Measurements from ENCODE around the gene PRKCD.

The PRKCD gene

DNA sequence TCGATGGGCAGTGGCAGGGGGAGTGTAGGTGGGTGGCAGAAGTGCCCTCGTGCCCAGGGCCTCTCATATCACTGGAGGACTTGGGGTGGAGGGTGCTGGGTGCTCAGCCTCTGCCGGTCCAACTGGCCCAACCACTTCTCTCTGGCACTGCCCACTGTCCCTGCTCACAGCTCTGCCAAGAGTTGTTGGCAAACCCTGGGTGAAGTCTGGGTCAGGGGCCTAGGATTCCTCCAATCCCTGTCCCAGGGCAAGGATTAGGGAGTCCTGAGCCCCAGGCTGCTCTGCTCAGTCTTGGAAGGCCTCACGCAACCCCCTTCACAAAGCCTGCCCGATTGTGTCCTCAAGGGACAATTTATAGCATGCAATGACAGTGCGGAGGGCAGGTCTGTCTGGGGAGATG is 5.2 kb upstream of the PRKCD start:
- no peak for DNase-seq (ENCODE audit: low spot score)

DNA sequence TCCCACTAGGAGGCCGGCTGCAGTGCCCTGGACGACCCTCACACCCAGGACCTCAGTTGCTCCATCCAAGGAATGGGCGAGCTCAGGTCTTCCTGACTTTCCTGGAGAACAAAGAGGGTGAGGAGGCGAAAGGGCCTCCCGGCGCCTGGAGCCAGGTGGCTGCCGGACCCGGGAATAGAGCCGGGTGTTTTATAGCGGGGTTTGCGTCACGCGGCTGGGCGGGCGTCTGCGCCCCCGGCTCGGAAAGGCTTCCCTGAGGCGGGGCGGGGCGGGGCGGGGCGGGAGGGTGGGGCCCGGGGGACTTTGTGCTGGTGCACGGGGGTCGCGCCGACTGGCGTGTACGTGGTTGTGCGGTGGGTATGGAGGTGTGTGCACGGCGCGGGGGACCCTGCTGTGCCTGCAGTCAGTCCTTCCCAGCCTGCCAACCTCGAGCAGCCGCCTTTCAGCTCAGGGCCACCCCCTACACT is 4.6 kb upstream of the PRKCD start:
- DNase-seq (ENCODE audit: low spot score) = no peak

DNA sequence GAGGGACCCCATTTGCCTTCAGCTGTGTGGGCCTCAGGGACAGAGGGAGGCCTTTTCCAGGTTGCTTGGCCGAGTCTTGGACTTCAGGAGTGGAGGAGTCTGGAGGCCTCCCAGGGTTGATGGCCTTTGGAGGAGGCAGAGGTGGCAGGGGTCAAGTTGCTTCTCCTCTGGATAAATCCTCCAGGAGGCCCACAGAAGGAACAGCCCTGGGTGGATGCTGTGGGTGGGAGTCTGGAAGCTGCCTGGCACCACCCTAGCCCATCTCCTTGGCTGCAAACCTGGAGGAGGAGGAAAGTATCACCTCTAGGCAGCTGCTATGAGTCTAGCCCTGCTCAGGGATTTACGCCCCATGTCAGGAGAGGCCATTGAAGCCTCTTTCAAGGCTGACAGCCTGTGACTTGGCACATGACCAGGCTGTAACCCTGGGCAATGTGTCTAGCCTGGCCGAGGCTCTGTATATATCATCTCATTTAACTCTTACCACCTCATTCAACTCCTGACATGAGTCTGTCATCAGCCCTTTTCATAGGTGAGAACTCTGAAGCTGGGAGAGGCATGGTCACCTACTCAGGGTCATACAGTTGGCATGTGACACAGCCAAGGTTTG is 2.9 kb upstream of the PRKCD start:
- DNase-seq (ENCODE audit: low spot score) = no peak

DNA sequence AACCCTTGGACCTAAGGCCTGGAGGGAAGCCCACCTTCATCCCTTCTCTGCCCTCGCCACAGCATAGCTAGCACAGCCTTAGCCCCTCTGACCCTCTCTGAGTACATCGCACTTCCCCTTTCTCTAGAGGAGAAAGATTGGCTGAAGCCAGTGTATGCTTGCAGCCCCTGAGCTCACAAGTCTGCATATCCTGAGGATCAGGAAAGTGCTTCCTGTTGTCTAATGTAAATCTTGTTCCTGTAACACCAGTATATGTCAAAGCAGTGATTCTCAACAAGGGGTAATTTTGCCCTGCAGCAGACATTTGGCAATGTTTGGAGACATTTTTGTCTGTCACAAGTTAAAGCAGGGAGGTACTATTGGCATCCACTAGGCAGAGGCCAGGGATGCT is 2.2 kb upstream of the PRKCD start:
- no peak for DNase-seq (ENCODE audit: low spot score)

DNA sequence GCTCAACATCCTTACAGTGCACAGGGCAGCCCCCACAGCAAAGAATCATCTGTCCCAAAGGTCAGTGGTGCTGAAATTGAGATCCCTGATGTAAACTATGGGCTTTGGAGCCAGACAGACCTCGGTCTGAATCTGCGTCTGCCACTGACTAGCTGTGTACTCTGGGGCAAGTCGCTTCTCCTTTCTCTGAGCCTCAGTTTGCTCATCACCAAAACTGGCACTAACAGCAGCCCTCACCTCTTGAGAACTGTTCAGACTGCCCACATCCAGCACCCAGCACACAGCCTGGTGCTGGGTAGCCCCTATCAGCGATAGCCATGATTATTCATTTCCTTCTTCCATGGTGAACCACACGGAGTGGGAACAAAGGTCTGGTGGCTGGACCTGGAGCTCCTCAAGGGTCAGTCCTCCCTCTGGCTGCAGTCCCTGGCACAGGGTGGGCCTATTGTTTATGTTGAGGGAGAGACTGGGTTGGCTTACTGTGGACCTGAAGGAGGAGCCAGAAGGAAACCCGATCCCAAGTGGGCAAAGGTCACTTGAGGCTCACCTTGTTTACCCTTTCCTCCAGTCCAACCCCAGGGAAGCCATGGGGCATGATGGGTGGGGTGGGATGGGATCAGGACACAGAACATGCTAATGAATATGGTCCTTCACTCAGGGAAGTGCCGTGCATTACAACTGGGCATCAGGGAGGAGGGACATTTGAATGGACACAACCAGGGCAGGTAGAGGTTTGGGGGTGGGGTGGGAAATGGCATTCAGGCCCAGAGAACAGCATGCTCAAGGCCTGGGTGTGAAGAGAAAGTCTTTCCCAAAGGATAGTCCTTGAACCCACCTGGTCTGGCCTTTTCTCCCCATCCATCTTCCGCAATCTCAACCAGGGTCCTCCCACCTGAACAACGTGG is 1.6 kb upstream of the PRKCD start:
- no peak for DNase-seq (ENCODE audit: low spot score)

DNA sequence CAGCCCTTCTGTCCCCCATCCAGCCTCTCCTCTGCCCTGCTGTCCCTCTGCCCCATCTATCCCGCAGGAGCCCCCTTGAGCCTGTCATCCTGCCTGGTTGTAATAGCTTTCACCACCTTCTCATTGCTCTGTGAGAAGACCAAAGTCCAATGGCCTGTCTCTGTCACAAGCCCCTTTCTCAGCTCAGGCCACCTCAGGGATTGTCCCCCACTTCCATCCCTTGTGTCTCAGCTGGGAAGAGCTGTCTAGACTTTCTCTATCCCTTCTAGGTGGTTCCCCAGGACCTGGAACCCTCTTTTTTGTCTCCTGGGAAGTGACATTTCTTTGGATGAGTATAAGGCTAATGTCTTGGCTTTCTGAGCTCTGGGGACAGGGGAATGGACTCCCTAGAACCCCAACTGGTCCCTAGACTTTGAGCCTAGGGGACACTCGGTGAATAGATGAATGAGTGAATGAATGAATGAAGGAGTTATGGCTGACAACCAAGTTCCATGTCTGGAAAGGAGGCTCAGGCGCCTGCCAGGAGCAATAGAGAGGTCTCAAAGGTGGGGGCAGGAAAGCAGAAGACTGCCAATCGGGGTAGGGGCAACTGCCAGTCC is 849 bp upstream of the PRKCD start:
- no peak for DNase-seq (ENCODE audit: low spot score)

DNA sequence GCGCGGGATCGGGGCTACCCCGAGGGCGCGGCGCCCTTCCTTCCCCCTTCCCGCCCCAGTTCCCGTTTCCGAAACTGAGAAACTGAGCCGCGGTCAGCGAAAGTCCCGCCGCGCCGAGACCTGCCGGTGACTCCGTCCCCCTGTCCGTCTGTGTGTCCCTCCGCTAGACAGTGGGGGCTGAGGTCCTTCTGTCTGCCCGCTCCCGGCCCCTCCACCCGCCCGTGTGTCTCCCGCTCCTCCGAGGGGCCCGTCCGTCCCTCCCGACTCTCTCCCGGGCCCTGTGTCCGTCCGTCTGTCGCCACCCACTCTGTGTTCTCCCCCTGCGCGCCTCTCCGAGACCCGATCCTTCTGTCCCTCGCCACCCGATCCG is 426 bp downstream of the PRKCD start:
- no peak for DNase-seq (ENCODE audit: low spot score)

DNA sequence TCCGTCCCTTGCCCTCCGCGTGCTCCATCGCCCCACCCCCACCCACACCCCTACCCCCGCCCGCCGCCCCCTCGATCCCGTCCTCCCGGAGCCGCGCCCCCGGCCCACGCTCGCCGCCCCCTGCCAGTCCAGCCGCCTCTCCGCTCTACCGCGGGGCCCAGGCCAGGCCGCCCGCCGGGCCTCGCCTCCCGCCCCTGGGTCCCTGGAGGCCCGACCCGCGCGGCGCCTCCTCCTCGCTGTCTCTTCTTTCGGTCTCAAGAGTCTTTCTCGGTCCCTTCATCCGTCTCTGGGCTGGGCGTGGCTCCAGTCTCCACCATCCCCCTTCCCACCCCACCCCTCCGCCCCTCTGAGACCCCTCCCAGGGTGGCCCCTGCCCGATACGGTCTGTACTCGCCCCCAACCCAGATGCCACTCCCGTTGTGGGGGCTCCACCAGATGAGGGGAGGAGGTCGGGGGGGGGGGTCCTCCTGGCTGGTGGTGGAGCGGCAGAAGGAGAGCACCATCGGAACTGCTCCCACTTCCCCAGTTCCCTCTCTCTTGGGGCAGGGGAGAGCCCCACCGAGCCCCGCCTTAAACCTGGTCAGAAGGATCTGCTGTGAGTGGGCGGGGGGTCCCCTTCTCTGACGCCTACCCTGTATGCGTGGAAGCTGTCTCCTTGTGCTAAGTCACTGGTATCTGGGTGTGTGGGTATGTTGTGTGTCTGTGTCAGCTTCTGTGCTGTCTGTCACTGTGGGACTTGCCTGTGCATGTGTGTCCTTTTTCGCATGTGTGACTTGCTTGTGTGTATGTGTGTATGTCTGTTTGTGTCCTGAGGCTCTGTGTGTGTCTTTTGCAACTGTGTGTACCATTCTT is 1.0 kb downstream of the PRKCD start:
- peak; percentile 40 for DNase-seq (ENCODE audit: low spot score)

DNA sequence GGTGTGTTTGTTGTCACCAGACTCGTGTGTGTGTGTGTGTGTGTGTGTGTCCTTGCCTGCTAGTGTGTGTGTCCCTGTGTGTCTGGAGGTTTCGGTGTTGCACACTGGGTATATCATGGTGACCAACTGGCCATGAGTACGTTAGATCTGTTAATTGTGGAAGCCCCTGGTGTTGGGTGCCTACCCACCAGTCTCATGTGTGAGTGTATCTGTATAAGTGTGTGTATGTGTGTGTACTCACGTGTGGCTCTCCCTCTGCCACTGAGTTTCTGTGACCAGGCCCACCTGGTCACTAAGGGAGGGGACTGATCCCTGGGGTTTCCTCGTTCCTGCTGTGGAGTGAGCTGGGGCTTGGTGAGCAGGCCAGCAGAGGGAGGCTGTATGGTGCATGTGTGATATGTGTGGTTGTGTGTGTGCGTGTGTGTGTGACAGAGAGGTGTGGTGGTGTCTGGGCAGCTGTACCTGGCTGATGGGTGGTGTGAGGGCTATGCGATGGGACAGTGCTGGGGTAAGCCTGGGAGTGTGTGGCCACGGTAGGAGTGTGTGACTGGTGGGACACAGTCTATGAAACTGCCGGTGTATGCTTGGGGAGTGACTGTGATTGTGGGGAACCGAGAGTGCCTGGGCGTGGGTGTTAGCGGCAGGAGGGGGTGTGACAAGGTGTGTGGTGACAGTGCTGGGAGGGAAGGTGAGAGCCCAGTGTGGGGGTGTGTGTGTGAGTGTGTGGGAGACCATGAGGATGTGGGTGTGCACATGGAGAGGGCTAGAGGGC is 1.8 kb downstream of the PRKCD start:
- DNase-seq (ENCODE audit: low spot score) = peak; percentile 66

DNA sequence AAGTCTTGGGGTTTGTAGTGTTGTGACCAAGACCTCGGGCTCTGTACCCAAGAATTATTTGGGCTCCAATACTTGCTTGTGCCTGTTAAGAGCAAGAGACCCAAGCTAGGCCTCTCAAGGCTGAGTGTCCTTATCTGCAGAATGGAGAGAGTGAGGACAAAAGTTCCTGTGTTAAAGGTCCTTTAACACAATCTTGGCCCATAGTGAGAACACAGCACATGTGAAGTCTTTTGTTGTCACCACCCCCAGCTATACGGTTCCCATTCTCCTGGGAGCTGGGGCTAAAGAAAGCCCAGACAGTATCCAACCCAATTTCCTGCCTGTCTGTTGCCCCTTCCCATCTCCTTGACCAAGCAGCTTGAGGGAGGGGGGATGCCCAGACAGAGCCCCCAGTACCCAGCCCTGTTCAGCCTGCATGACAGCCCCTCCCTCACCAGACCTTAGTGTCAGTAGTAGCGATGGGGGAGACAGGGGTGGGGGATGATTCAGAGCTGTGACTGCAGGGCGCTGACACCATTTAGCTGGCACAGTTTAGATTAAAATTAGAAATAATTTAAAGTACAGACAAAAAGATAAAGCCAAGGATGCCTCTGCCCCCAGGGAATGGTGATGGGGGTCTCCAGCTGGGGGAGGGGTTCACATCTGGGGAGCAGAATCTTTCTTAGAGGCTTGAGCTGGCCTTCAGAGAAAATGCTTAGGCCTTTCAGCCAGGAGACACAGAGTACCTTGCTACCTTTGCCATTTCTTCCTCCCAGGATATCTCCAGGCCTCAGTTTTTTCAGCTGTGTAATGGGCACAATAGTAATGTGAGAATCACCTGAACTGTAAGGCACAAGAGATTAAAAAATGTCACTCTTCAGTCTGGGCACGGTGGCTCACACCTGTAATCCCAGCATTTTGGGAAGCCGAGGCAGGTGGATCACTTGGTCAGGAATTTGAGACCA is 2.7 kb downstream of the PRKCD start:
- DNase-seq (ENCODE audit: low spot score) = no peak

DNA sequence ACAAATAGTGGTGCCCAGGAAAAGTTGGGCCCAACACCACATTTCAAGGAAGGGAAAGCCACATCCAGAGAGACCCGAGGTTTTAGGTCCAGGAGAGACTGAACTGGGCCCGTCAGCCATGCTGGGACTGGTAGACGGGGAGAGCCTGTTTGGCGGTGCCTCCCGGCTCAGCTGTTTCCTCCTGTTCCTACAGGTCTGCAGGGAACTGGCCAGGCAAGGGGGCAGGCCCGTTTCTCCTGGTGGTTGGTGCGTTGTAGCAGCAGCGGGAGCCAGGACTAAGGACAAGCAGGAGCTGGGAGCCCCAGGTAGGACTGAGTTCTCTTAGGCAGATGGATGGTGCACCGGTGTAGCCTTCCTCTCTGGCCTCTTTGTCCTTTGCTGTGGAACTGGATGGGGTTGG is 3.9 kb downstream of the PRKCD start:
- no peak for DNase-seq (ENCODE audit: low spot score)

DNA sequence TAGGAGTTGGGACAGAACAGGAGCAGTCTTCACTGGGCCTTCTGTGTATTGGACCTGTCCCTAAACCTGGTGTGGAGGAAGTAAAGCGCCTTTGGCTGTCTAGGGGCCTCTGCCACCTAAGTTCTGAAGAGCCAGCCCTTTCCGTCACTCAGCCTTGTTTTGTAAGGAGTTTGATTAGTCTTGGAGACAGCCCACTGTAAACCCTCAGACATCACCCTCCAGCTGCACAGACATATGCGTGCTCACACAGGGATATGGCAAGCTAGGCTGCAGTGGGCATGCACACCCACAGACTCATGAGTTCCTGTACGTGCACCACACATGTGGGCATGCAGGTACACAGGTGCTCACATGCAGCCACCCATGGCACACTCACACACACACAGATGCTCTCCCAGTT is 5.2 kb downstream of the PRKCD start:
- no peak for DNase-seq (ENCODE audit: low spot score)

DNA sequence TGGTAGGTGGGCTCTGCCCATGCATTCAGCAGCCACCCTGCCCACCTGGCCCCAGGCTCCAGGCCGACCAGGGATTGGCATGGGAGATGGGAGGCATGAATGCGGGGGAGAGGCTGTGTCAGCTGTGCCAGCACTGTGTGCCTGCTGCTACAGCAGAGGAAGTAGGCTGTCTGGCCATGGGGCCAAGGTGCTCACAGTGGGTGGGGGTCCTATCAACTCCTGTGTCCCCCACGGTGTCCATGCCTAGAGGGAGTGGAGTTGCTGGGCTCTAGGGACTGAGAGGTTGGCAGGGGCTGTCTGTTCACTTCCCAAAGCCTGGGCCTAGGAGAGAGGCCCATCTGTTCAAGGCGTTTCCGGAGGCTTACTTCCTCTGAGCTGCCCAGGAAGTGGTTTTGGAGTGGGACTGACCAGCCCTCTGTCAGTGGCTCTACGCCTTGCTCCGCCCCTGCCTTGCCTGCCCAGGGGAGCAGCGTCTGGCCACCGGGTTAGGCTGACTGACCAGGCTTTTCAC is 5.8 kb downstream of the PRKCD start:
- no peak for DNase-seq (ENCODE audit: low spot score)

DNA sequence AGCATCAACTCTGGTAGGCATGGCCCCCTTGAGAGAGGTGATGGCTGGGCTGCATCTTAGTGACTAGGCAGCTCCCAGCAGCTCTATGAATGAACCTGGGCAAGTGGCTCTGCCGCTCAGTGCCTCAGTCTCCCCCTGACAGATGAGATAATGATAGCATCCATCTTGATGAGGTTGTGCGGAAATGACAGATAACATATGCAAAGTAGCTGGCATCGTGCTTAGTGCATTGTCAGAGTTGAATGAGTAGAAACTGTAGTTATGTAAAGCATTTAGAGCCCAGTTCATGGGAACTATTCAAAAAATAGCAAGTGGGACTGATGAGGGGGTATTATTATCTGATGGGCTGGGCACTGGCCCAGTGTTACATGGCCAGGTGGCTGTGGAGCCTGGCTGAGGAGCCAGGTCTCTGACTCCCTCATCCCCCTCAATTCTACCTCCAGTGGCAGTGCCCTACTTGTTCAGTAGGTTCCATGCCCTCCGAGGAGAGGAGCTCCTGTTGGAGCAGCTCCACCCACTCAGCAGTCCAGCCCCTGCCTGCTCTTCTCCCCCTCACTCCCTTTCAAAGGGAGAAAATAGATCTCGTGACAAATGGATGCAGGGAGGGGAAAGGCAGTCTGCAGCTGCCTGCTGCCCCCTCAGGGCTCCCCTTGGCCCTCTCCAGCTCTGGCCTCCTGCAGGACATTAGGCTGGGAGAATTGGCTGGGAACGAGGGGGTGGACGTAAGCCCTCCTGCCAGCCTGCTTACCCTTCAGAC is 6.6 kb downstream of the PRKCD start:
- no peak for DNase-seq (ENCODE audit: low spot score)

DNA sequence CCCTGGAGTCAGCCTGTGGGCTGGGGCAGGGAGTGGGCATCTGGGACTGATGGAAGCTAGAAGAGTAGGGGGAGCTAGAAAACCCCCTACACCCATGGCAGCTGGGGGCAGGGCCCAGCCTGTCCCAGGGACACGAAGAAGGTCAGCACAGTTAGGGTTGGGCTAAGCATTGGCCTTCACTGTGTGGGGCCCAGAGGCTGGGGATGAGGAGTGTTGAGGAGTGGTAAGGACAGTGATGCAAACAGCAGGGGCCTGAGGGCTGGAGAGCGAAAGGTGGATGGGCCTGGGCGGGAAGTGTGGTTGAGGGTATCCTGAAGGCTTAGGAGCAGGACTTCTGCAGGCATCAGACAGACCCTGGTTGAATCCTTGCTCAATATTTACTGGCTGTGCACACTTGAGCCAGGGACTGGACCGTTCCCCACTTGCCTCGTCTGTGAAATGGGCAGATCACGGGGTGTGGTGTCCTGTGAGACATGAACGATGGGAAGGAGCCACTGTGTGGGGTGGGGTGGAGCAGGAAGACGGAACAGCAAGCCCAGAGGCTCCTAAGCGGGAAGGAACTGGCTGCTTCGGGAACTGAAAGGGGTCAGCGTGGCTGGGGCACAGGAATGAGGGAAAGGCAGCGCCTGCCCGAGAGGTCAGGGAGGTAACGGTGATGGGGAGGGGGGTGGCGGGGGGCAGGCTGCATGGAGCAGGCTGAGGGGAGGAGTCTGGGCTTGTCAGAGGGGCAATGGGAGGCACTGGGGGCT is 7.3 kb downstream of the PRKCD start:
- no peak for DNase-seq (ENCODE audit: low spot score)

DNA sequence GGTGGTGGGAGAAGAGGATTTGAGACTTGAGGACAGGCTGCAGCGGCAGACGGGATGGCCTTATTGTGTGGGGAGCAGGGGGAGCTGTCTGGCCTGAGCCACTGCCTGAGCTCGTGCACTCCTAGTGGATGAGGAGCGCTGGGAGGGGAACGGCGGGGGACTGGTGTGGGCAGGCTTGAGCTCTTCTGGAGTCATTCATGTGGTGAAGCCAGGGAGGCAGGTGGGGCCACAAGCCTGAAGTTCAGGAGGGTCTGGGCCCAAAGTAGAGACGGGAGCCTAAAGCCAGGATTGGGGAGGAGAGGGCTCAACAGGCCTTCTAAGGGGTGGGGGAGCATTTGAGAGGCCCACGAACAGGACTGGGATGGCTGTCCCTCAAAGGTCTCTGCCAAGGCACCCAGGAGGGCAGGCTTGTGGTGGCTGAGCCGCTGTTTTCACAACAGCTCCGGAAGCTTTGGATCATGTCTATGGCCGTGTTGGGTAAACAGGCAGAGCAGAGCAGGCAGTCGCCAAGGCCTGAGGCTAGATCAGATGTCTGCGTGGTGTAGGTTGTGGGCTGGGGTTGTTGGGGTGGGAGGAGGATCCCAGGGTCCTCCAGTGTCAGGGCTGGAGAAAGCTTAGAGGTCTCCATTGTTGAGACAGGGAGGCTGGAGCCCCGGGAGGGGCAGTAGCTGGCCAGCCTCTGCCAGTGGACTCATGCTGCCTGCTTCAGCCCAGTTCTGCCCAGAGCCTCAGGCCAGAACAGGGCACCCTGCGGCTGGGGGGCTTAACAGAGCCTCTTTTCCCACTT is 8.2 kb downstream of the PRKCD start:
- DNase-seq (ENCODE audit: low spot score) = no peak

DNA sequence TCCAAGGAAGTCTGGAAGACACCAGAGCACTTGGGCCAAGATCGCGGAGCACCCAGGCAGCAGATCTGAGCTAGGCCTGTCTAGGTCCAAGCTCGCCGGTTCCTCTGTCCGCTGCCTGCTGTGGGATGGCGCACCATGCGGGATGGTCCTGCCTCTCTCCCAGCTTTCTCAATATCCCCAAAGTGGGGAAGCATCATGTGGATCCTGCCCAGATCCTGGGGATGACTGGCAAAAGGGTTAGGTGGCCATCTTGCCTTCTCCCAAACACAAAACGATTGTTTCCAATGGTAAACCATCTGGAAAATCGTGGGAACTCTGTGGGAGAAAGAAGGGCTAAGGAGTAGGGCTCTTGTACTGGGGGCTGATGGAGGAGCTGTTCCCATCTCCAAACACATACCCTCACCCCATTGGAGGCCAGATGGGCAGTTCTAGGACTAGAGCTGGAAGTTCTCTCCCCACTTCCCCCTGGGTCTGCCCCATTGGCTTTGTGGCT is 8.9 kb downstream of the PRKCD start:
- DNase-seq (ENCODE audit: low spot score) = no peak

Measured in CD4-positive, alpha-beta T cell treated with Interleukin-15 for 4 hours (primary cell).